GM23338 (cell line): ENCODE measurements around the gene PCOLCE2. TPM values are rescaled to one million over a fixed set of nuclear protein-coding genes. Genes with fewer than 3 reads are reported as not detected.

Experiments used
- ATAC-seq: fragments of 200-7000 bp; cut with Tn5 transposase; 3 replicates; pipeline ENCODE4 v1.9.1; 2020
- DNase-seq: peaks from one replicate; pipeline ENCODE4 v3.0.0-alpha.2; 2015; ENCODE audit warnings: low spot score
- H2AFZ ChIP-seq: fragments of 200-600 bp; sonication (generic); 2 replicates; pipeline ENCODE4 v1.8.0; 2016; ENCODE audit warnings: antibody characterized with exemption, mild to moderate bottlenecking, moderate library complexity
- H3F3A ChIP-seq: fragments of 200-600 bp; sonication (generic); replicated peaks from 2 replicates; pipeline ENCODE4 v1.8.0; 2017; ENCODE audit warnings: antibody characterized with exemption, mixed run types, low read depth
- H3K27ac ChIP-seq: fragments of 200-600 bp; sonication (generic); 2 replicates; pipeline ENCODE4 v1.6.1; 2016; ENCODE audit warnings: low read depth
- H3K27me3 ChIP-seq: fragments of 200-600 bp; sonication (generic); 2 replicates; pipeline ENCODE4 v1.8.0; 2016; ENCODE audit warnings: mild to moderate bottlenecking, mixed run types, moderate library complexity; ENCODE audit not compliant: insufficient read depth
- H3K36me3 ChIP-seq: fragments of 200-600 bp; sonication (generic); 2 replicates; pipeline ENCODE4 v1.8.0; 2016; ENCODE audit warnings: mild to moderate bottlenecking; ENCODE audit not compliant: insufficient read depth
- H3K4me1 ChIP-seq: fragments of 200-600 bp; sonication (generic); 2 replicates; pipeline ENCODE4 v1.8.0; 2016; ENCODE audit warnings: mild to moderate bottlenecking, moderate library complexity; ENCODE audit not compliant: insufficient read depth
- H3K4me2 ChIP-seq: fragments of 200-600 bp; sonication (generic); 2 replicates; pipeline ENCODE4 v1.7.1; 2017; ENCODE audit warnings: mixed run types
- H3K4me3 ChIP-seq: fragments of 200-600 bp; sonication (generic); 2 replicates; pipeline ENCODE4 v1.6.1; 2016; ENCODE audit warnings: mixed run types
- H3K79me2 ChIP-seq: fragments of 200-600 bp; sonication (generic); replicated peaks from 2 replicates; pipeline ENCODE4 v1.8.0; 2017; ENCODE audit warnings: mild to moderate bottlenecking; ENCODE audit not compliant: insufficient read depth
- H3K9me2 ChIP-seq: fragments of 200-600 bp; sonication (generic); 2 replicates; pipeline ENCODE4 v1.8.0; 2017; ENCODE audit not compliant: insufficient read depth
- H4K20me1 ChIP-seq: fragments of 200-600 bp; sonication (generic); replicated peaks from 2 replicates; pipeline ENCODE4 v1.8.0; 2017; ENCODE audit warnings: mild to moderate bottlenecking; ENCODE audit not compliant: insufficient read depth
- H3K27ac Mint-ChIP-seq: 2 replicates; pipeline ENCODE4 v1.8.0; 2020; ENCODE audit warnings: inconsistent platforms, mild to moderate bottlenecking, moderate library complexity, mixed read lengths
- H3K27me3 Mint-ChIP-seq: 3 replicates; pipeline ENCODE4 v1.8.0; 2022; ENCODE audit warnings: low read depth, mild to moderate bottlenecking, moderate library complexity, mixed read lengths, inconsistent platforms; ENCODE audit not compliant: insufficient read depth, poor library complexity
- H3K36me3 Mint-ChIP-seq: 3 replicates; pipeline ENCODE4 v1.8.0; 2021; ENCODE audit warnings: low read depth, mild to moderate bottlenecking, inconsistent platforms, moderate library complexity, mixed read lengths
- H3K4me1 Mint-ChIP-seq: 3 replicates; pipeline ENCODE4 v1.8.0; 2020; ENCODE audit warnings: mild to moderate bottlenecking, inconsistent platforms, mixed read lengths
- H3K4me3 Mint-ChIP-seq: 3 replicates; pipeline ENCODE4 v1.8.0; 2021; ENCODE audit warnings: moderate library complexity, mild to moderate bottlenecking, inconsistent platforms, mixed read lengths
- H3K9me3 Mint-ChIP-seq: 3 replicates; pipeline ENCODE4 v1.8.0; 2020; ENCODE audit warnings: moderate library complexity, mild to moderate bottlenecking, inconsistent platforms, mixed read lengths
- CREB1 ChIP-seq: fragments of 250-450 bp; sonication (Bioruptor Pico); IDR thresholded peaks from 2 replicates; pipeline ENCODE4 v1.5.0; 2020; ENCODE audit warnings: low read depth, mild to moderate bottlenecking, moderate library complexity
- ETS1 ChIP-seq: IDR thresholded peaks from 2 replicates; pipeline ENCODE4 v1.6.1; 2016; ENCODE audit warnings: antibody characterized with exemption
- EZH2phosphoT487 ChIP-seq: fragments of 200-600 bp; sonication (generic); IDR thresholded peaks from one replicate; pipeline ENCODE4 v1.8.1; 2018; ENCODE audit warnings: antibody characterized with exemption; ENCODE audit not compliant: unreplicated experiment
- JUNB ChIP-seq: IDR thresholded peaks from one replicate; pipeline ENCODE4 v1.6.1; 2016; ENCODE audit warnings: antibody characterized with exemption; ENCODE audit not compliant: unreplicated experiment
- POLR2AphosphoS5 ChIP-seq: IDR thresholded peaks from 2 replicates; pipeline ENCODE4 v1.6.1; 2016; ENCODE audit warnings: antibody characterized with exemption, low read depth
- STAT1 ChIP-seq: IDR thresholded peaks from one replicate; pipeline ENCODE4 v1.6.1; 2016; ENCODE audit warnings: antibody characterized with exemption; ENCODE audit not compliant: unreplicated experiment
- ZNF114 ChIP-seq: fragments of 250-450 bp; sonication (Bioruptor Pico); IDR thresholded peaks from 2 replicates; pipeline ENCODE4 v1.5.0; 2020; ENCODE audit warnings: mild to moderate bottlenecking, moderate library complexity
- ZNF331 ChIP-seq: fragments of 250-450 bp; sonication (Bioruptor Pico); IDR thresholded peaks from 2 replicates; pipeline ENCODE4 v1.5.0; 2020; ENCODE audit warnings: low read depth, mild to moderate bottlenecking, moderate library complexity
- ZNF462 ChIP-seq: fragments of 250-450 bp; sonication (Bioruptor Pico); IDR thresholded peaks from 2 replicates; pipeline ENCODE4 v1.5.0; 2020; ENCODE audit warnings: mild to moderate bottlenecking, moderate library complexity
- polyA plus RNA-seq: library from polyadenylated mRNA; unstranded; fragments of >200 nt; fragmentation: Nextera tagmentation; extraction: Ambion mirVana; gene quantifications from 2 replicates; pipeline ENCODE4 v1.2.1, GENCODE V29; 2016
- total RNA-seq: library from RNA; depleted of rRNA; stranded (reverse); fragments of >200 nt; shearing (Covaris generic); gene quantifications from 2 replicates; pipeline ENCODE4 v1.2.3, GENCODE V29; 2014
- TF ChIP-seq, protein P1 (sequence below): IDR thresholded peaks from one replicate; pipeline ENCODE4 v1.6.1; 2018; ENCODE audit warnings: antibody characterized with exemption; ENCODE audit not compliant: unreplicated experiment

The PCOLCE2 gene
- total and polyA plus RNA-seq, 2 experiments from 2014 or later: 17.7 to 22.6 TPM

DNA sequence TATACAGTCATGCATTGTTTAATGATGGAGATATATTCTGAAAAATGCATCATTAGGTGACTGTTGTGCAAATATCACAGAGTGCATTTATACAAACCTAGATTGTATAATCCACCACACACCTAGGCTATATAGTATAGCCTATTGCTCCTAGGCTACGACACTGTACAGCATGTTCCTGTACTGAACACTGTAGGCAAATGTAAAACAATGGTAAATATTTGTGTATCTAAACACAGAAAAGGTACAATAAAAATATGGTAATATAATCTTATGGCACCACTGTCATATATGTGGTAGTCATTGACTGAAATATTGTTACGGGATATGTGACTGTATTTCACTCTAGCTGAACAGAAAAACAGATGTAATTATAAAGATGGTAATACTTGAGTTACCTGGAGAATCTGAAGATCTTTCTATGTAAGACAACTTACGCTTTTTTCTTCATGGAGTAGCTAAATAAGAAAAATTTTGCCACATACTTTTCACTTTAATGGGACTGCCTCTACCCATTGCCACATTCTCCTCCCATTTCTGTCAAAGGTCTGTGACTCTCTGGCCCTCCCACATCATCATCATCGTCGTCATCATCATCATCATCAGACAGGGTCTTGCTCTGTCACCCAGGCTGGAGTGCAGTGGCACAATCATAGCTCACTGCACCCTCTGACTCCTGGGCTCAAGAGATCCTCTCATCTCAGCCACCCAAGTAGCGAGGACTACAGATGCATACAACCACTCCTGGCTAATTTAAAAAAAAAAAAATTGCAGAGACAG is 7.2 kb downstream of the PCOLCE2 start (continued):
- no peak for TF ChIP-seq ZNF462 (CRISPR knock-in tag)
- no peak for TF ChIP-seq POLR2AphosphoS5
- no peak for TF ChIP-seq ZNF331
- no peak for TF ChIP-seq JUNB
- TF ChIP-seq ETS1: no peak
- TF ChIP-seq EZH2phosphoT487: no peak
- no peak for TF ChIP-seq ZNF114

DNA sequence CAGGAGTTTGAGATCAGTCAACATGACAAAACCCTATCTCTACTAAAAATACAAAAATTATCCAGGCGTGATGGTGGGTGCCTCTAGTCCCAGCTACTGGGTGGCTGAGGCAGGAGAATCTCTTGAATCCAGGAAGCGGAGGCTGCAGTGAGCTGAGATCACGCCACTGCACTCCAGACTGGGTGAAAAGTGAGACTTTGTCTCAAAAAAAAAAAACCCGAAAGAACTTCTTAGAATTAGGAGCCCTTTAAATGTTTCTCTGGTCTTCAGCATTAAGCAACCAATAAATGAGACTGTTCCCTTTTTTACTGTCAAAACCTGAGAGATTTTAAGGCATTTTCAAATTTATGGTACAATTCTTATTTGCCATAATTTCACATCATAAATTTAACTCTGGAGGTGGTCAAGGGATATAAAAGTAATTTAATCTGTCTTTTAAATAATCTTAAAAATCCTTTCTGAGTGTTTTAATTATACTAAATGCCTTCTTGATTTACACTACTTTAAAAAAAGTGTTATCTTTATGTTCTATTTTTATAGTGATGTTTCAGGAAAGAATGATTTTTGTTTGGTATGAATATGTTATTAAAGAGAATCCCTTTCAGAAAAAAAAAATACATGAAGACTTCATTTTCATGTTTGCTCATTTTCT is 10.1 kb downstream of the PCOLCE2 start:
- ATAC-seq: no peak
- no peaks in the 10 kb centered on the region for H3K9me3 Mint-ChIP-seq
- H3K27me3 ChIP-seq: no peaks in the 10 kb centered on the region
- H3K4me2 ChIP-seq: no peak overlapping the region
- H3K79me2 ChIP-seq: no peaks in the 10 kb centered on the region
- no peaks in the 10 kb centered on the region for H3K36me3 Mint-ChIP-seq
- no peaks in the 10 kb centered on the region; the same call in 2 of the 3 replicates for H3K4me1 Mint-ChIP-seq
- H3K9me2 ChIP-seq: peaks cover 4% of the 10 kb centered on the region; the same call in 1 of the 2 replicates
- no peak overlapping the region for H3K4me3 ChIP-seq
- no peak for DNase-seq
- H4K20me1 ChIP-seq: no peaks in the 10 kb centered on the region
- no peak overlapping the region for H2AFZ ChIP-seq
- H3K4me3 Mint-ChIP-seq: no peak overlapping the region
- no peaks in the 10 kb centered on the region for H3F3A ChIP-seq
- H3K27me3 Mint-ChIP-seq: peaks cover 2% of the 10 kb centered on the region
- H3K36me3 ChIP-seq: no peaks in the 10 kb centered on the region
- no peaks in the 10 kb centered on the region for H3K4me1 ChIP-seq
- H3K27ac ChIP-seq: no peak overlapping the region
- no peak overlapping the region; the same call in 1 of the 2 replicates for H3K27ac Mint-ChIP-seq
- TF ChIP-seq ETS1 (no peak), CREB1 (CRISPR knock-in tag) (no peak), ZNF331 (no peak), ZNF114 (no peak), STAT1 (no peak)
- TF ChIP-seq, protein P1, sequence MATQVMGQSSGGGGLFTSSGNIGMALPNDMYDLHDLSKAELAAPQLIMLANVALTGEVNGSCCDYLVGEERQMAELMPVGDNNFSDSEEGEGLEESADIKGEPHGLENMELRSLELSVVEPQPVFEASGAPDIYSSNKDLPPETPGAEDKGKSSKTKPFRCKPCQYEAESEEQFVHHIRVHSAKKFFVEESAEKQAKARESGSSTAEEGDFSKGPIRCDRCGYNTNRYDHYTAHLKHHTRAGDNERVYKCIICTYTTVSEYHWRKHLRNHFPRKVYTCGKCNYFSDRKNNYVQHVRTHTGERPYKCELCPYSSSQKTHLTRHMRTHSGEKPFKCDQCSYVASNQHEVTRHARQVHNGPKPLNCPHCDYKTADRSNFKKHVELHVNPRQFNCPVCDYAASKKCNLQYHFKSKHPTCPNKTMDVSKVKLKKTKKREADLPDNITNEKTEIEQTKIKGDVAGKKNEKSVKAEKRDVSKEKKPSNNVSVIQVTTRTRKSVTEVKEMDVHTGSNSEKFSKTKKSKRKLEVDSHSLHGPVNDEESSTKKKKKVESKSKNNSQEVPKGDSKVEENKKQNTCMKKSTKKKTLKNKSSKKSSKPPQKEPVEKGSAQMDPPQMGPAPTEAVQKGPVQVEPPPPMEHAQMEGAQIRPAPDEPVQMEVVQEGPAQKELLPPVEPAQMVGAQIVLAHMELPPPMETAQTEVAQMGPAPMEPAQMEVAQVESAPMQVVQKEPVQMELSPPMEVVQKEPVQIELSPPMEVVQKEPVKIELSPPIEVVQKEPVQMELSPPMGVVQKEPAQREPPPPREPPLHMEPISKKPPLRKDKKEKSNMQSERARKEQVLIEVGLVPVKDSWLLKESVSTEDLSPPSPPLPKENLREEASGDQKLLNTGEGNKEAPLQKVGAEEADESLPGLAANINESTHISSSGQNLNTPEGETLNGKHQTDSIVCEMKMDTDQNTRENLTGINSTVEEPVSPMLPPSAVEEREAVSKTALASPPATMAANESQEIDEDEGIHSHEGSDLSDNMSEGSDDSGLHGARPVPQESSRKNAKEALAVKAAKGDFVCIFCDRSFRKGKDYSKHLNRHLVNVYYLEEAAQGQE: no peak
